ENCODE measurements around the gene GRIK4. TPM values are rescaled to one million over a fixed set of nuclear protein-coding genes. Genes with fewer than 3 reads are reported as not detected.
A peak's percentile ranks its signal among the peaks of the same experiment; 100 is the strongest.

GRIK4 gene
- total RNA-seq, 4 donors from 2014 or later, result under 0.01 to 0.69 (median 0.25) TPM

DNA sequence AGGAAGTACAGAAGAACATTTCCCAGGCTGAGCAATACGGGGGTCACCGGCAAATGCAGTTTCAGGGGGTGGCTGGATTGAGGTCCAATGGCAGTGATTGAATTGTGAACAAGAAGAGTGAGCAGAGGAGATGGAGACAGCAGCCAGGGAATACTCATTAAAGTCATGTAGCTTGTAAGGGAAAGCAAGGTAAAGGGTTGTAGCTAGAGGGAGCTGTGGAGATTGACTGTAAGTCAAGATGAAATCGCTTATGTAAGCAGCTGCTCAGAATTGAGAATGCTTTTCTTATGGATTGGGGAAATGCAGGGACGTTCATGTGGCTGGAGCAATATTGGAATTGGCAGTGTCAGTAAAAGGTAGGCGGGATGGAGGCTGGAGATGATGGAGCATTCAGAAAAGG is 401.0 kb downstream of the GRIK4 start:
- WGBS, 2 donors (ENCODE audit: low coverage in 1 of 2), result 32 to 42% methylated on average over 5 of the region's 5 CpGs
- TF ChIP-seq POLR2AphosphoS5 (IDR thresholded peaks at IDR 0.05), result no peak
- TF ChIP-seq EP300 (IDR thresholded peaks at IDR 0.05), result no peak
- TF ChIP-seq CTCF (IDR thresholded peaks at IDR 0.05), result peak in 1 of 4 experiments; percentile 24
- peaks cover 41% of the 10 kb centered on the region for H3K27me3 ChIP-seq
- no peak overlapping the region for H3K27ac ChIP-seq
- no peaks in the 10 kb centered on the region for H3K9me3 ChIP-seq
- no peaks in the 10 kb centered on the region for H3K4me1 ChIP-seq
- no peak overlapping the region for H3K4me3 ChIP-seq
- H3K36me3 ChIP-seq, result no peaks in the 10 kb centered on the region
- ATAC-seq, result no peak

GRCh38 chr11:120912915-120913314 is 401.4 kb downstream of the GRIK4 start:
- no peak for ATAC-seq
- TF ChIP-seq CTCF (IDR thresholded peaks at IDR 0.05) (no peak), EP300 (IDR thresholded peaks at IDR 0.05) (no peak), POLR2AphosphoS5 (IDR thresholded peaks at IDR 0.05) (no peak), POLR2A (IDR thresholded peaks at IDR 0.05) (no peak)
- Histone ChIP-seq H3K9me3 (no peaks in the 10 kb centered on the region), H3K4me1 (no peaks in the 10 kb centered on the region), H3K36me3 (no peaks in the 10 kb centered on the region), H3K27ac (no peak overlapping the region), H3K27me3 (peaks cover 41% of the 10 kb centered on the region), H3K4me3 (no peak overlapping the region)
- WGBS, 2 donors (ENCODE audit: low coverage in 1 of 2), result 57 to 94% methylated on average over 1 to 2 of the region's 2 CpGs

GRCh38 chr11:120914021-120914420 is 402.5 kb downstream of the GRIK4 start:
- Histone ChIP-seq H3K4me1 (no peaks in the 10 kb centered on the region), H3K27ac (no peak overlapping the region), H3K9me3 (no peaks in the 10 kb centered on the region), H3K27me3 (peaks cover 41% of the 10 kb centered on the region), H3K4me3 (no peak overlapping the region), H3K36me3 (no peaks in the 10 kb centered on the region)
- ATAC-seq, result no peak
- TF ChIP-seq POLR2AphosphoS5 (IDR thresholded peaks at IDR 0.05) (no peak), CTCF (IDR thresholded peaks at IDR 0.05) (no peak), POLR2A (IDR thresholded peaks at IDR 0.05) (no peak), EP300 (IDR thresholded peaks at IDR 0.05) (no peak)
- WGBS, 2 donors (ENCODE audit: low coverage in 1 of 2), result 68 to 87% methylated on average over 5 of the region's 5 CpGs

- Histone ChIP-seq H3K27ac (no peak overlapping the region), H3K36me3 (no peaks in the 10 kb centered on the region), H3K4me1 (no peaks in the 10 kb centered on the region), H3K9me3 (no peaks in the 10 kb centered on the region), H3K27me3 (peaks cover 41% of the 10 kb centered on the region), H3K4me3 (no peak overlapping the region)
- TF ChIP-seq EP300 (IDR thresholded peaks at IDR 0.05) (no peak), POLR2A (IDR thresholded peaks at IDR 0.05) (no peak), CTCF (IDR thresholded peaks at IDR 0.05) (no peak), POLR2AphosphoS5 (IDR thresholded peaks at IDR 0.05) (no peak)
- 25 to 50% methylated on average over 1 to 4 of the region's 4 CpGs for WGBS, 2 donors (ENCODE audit: low coverage in 1 of 2)
- ATAC-seq, result no peak
These were observed 403.1 kb downstream of the GRIK4 start for GRCh38 chr11:120914601-120915000.

- Histone ChIP-seq H3K4me3 (no peak overlapping the region), H3K36me3 (no peaks in the 10 kb centered on the region), H3K27me3 (peaks cover 33% of the 10 kb centered on the region), H3K4me1 (no peaks in the 10 kb centered on the region), H3K9me3 (no peaks in the 10 kb centered on the region), H3K27ac (no peak overlapping the region)
- WGBS, 2 donors (ENCODE audit: low coverage in 1 of 2), result 60 to 67% methylated on average over 1 to 4 of the region's 6 CpGs
- no peak for ATAC-seq
- TF ChIP-seq EP300 (IDR thresholded peaks at IDR 0.05) (no peak), CTCF (IDR thresholded peaks at IDR 0.05) (no peak), POLR2AphosphoS5 (IDR thresholded peaks at IDR 0.05) (no peak), POLR2A (IDR thresholded peaks at IDR 0.05) (no peak)
These were observed 406.2 kb downstream of the GRIK4 start for GRCh38 chr11:120917559-120918239.
